ENCODE measurements around the gene PASD1.
"Not testable (repeated sequence)": the region's sequence is repeated elsewhere in the genome, so short reads cannot be mapped to it uniquely, and the experiment has no call there.

PASD1 gene

DNA sequence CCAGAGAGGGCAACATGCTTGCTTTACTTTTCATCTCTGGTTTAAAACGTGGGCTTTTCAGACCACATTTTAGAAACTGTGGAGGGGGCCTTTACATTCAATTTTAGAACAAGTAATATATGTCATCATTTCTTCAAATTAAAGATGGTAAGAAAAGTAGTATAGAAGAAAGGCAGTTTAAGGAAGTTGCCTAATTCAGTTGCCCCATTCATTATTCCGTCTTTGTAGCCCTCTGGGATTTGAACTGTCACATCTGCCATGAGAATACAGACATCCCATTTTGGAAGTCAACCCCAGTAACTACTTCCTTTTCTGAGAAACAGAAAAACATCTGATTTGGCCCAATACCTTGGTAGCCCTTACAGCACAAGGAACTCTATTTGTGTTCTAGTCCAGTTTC is 61.2 kb downstream of the PASD1 start:
- no peak for DNase-seq (ENCODE audit: low read depth)

DNA sequence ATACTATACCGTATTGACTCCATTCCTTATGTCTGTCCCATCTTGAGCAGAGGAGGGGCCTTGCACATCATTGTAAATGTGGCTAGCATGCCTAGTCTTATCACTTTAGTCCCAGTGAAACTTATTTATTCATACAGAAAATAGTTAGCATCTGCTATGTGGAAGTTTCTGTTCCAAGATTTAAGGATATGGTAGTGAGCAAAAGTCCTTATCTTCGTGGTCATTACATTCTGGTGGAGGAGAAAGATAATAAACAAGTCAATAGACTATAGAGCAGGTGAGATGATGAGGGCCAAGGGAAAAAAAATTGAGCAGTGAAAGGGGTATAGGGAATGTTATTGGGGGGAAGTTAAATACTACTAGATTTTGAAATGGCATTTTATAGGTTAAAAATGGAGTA is 68.3 kb downstream of the PASD1 start:
- DNase-seq (ENCODE audit: low read depth) = no peak

DNA sequence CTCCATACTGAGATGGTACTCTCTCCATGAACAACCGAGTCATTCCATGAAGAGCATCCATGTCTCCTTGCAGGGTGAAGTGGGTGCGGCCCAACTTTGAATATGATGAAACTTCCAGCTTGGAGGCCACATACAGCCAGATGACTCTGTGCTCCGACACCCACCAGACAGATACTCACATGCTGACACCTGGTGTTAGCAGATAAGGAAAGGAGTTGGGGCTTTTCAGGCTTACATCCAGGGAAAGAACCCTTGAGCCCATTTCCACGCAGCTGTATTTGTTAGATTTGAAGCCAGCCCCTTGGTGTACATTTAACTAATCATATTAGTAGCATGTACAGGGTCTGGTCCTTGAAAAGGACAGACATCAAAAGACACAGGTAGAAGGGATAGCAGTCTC is 69.7 kb downstream of the PASD1 start:
- no peak for DNase-seq (ENCODE audit: low read depth)

DNA sequence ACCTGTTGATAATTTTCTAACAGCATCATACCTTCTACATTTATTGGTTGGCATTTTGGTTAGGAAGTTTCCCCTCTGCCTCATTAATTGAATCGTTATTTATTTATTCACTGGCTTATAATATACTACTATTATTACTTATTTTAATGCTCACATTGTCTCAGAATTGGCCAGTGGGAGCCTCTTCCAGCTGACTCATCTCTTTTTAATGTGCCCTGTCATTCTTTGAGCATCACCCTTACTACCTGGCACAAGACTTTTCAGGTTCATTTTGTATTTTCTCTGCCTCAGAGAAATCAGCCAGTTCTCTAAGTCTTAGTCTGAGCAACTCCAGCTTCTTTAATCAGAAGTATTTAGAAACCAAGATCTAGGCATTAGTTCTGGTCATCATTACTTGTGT is 71.5 kb downstream of the PASD1 start:
- DNase-seq (ENCODE audit: low read depth) = no peak

DNA sequence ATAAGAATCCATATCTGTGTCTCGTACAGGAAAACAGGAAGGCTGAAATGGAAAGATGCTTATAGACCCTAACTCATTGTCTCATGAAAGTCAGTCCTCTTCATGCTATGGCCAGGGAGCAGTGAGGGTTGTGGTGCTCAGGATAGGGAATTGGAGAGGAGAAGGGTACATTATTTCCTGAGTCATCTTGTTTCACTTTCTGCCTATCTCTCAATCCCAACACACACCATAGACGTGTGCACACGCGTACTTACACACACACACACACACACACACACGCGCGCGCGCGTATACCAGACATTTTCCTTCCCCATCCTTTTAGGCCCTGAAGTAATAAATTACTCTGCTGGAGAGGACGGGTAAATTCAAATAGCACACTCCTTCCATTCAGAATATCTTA is 78.1 kb downstream of the PASD1 start:
- DNase-seq (ENCODE audit: low read depth) = no peak

DNA sequence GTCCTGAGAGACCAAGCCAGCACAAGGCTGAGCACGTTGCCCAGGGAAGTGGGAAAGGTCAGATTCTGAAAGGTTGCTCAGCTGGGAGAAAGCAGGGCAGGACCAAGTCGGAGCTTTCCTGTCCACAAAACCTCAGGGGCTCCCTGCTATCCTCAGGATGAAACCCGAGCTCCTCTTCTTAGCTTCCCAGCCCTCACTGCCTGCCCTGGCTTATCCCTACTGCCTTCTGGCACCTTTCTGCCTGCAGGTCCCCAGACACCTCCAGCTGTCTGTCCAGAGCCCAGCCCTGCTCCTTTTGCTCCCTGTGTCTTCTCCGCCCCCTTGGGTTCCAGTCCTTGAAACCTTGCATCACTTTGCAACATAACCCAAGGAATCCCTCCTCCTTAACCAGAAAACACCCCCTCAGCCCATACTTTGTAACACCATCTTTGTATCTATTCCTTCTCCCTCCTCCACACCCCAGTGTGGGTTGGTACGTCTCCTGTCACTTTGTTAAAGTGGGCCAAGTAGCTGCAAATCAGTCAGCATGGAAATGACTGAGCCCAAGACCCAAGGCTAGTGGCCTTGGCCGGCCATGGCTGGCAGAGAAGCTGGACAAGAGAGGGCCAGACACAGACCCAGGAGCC is 111.8 kb downstream of the PASD1 start:
- no peak for DNase-seq (ENCODE audit: low read depth)

DNA sequence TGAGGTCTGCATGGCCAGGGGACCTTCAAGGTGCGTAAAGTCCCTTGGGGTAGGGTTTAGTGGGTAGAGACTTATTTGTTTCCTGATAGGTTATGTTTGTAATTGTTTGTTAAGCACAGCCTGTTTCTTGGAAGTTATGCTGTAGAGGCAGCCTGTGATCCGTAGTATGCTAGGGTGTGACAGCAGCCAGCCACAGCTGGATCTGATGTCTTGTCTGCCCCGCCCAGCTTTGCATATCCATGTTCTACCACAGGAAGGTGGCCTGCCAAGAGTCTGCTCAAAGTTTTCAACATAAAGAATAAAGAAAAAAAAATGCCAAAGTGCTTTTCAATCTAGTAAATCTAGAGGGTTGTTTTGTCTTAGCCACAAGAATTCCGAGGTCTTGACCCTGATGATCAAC is 112.7 kb downstream of the PASD1 start:
- no peak for DNase-seq (ENCODE audit: low read depth)

DNA sequence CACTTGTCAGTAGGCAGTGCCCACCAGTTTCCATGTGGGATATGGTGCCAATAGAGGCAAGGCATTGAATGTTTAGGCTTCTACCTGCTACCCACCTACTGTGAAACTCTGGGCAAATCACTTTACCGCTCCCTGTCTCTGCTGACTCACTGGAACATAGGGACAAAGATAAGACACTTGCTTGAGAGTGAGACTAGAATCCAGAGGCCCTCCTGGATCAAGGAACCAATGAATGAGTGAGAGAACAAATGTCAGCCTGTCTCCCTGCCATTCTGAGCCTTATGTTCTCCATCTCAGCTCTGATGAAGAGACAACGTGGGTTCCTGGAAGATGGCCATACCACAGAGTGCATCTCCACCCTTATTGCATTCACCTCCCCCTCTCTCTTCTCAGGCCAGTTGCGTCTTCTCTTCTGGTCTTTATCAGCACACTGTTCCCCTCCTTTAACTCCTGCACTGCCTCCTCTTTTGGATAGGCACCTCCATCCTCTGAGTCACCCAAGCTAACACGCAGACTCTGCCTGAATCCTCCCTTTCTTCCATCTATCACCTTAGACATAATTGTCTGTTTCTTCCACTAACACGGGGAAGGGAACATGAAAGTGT is 116.4 kb downstream of the PASD1 start:
- no peak for DNase-seq (ENCODE audit: low read depth)

DNA sequence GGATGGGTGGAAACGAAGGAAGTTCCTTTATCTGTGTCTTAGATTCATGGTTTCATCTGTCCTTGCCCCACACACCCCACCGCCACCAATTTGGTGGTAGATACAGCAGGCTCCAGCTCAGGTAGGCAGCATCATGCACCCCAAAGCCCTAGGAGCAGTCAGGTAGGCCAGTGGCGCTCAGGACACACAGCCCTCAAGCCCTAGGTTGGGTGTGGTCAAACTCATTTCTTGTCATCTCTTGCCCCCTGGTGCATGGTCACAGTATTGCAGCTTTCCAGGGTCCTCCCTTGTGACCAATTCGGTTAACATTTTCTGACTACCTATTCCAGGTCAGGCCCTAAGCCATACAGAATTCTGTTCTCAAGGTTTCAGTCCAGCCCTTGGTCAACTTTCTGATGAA is 117.3 kb downstream of the PASD1 start:
- peak; percentile 36 for DNase-seq (ENCODE audit: low read depth)

DNA sequence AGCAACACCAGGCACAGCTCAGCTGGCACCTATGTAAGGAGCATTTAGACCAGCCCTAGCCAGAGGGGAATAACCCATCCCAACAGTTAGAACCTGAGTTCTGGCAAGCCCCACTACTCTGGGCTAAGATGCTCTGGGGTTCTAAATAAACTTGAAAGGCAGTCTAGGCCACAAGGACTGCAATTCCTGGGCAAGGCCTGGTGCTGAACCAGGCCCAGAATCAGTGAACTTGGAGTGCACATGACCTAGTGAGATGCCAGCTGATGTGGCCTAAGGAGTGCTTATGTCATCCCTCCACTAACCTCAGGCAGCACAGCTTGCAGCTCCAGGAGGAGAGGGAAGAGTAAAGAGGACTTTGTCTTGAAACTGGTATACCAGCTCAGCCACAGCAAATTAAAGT is 124.2 kb downstream of the PASD1 start:
- no peak for DNase-seq (ENCODE audit: low read depth)

DNA sequence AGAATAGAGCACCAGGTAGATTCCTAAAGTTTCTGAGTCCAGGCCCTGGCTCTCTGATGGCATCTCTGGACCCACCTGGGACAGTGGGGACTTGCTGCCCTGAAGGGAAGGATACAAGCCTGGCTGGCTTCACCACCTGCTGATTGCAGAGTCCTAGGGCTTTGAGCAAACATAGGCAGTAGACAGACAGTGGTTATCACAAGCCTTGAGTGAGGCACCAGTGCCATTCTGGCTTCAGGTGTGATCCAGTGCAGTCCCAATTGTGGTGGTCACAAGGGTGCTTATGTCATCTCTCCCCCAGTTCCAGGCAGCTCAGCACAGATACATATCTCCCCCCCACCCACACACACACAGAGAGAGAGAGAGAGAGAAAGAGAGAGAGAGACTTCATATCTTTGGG is 125.2 kb downstream of the PASD1 start:
- DNase-seq (ENCODE audit: low read depth) = no peak

DNA sequence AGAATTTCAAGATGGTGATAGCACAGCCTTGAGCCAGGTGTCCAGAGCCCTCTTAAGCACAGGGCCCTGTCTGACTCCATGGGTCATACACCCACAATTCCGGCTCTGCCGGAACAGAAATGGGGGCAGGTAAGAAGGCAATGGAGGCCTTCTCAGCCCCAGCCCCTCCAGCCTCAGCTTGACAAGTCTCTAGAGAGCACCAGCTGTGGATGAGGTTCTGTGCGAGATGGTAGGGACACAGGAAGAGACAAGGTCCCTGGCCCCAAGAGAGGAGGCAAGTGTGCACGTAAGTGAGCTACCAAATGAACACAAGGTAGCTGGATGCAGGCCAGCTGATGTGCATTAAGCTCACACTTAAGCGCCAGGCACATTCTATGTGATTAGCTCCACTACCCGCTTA is 129.3 kb downstream of the PASD1 start:
- DNase-seq (ENCODE audit: low read depth) = no peak

DNA sequence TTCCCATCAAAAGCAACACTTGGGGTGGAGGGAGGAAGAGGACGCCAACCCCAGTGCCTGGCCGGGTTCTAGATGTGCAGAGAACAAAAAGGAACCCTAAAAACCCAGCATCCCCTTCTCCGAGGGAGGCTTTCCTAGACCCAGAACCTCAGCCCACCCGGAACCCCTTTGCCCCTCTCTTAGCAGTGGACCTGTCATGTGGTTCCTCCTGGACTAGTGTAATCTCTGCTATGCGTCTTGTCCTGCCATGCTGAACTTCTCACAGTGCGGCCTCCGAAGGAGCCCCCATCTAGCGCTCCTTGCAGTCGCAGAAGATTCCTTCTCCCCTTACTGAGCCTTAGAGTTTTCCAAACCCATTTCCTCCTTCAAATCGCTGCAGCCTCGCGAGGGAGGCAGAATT is 130.6 kb downstream of the PASD1 start:
- DNase-seq (ENCODE audit: low read depth) = no peak

DNA sequence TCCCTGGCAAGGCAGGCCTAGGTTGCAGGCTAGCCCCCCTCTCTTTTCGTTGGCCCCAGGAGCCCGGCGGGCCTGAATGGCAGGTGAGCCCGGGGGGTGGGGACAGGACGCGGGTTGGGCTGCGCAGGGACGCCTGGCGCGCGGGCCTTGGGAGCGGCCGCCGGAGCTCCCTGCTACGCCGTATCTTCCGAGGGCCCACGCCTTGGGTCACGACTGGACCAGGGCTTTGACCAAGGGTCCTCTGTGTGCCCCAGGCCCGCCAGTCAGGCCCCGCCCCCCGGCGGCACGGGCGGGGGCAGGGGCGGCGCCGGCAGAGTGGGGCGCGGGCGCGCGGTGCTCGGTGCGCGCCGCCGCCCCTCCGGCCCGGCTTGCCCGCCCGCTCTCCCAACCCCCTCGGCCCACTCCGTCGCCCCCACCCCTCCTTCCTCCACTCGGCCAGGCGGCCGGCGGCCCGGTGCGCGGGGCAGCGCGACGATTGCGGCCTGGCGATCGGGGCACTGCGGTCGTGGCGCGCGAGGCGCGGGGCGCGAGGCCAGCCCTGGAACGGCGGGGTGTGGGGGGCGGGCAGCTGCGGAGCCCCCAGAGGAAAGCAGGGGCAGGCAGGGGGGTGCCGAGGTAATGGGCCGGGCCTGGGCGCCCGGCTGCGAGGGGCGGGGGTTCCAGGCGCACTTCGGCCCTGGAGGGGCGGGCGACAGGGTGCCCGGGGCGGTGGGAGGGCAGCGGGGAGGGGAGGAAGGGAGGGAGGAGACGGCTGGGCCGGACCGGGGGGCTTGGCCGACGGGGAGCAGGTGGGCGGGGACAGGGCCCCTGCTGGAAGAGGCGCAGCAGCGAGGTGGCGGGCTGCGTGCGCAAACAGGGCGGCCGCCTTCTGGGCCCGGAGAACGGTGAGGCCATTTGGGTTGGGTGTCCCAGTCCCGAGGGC is 131.4 kb downstream of the PASD1 start, which contains the start of gene PRRG3:
TSS of gene PRRG3 (plus strand) at position 798 of the 922 bp plus-strand sequence. CDS start 3,357 bp downstream, outside the sequence.
- no peak for DNase-seq (ENCODE audit: low read depth)

DNA sequence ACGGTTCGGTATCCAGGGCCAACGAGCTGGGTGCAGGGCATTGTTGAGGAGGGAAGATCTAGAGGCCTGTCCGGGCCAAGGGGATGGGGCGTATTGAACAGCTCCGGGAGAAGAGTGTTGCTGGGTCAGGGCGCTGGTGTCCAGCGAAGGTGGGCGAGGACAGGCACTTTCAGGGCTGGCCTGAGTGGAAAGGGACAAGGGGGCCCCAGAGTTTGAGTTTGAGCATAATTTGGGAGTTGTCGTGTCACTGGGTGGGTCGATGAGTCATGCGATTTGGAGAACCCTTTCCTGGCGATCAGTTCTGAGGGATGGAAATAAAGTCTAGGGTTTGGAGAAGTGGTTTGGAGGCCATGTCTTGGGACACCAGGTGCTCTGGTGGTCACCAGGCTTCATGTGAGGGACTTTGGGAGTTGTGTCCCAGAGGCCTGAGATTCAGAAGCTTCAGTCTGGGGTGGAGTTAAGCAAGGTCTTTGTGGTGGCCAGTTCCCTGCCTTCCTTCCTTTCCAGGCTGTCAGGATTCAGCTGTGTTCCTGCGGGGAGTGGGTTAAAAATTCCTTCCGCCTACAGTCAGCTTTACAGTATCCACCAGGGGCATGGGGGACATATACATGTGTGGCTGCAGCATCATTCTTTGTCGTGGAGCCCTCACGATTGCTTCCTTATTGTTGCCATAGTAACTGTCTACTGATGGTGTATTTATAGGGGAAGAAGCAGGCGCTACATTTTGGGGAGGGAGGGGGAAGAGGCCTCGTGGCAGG is 132.3 kb downstream of the PASD1 start:
- no peak for DNase-seq (ENCODE audit: low read depth)

DNA sequence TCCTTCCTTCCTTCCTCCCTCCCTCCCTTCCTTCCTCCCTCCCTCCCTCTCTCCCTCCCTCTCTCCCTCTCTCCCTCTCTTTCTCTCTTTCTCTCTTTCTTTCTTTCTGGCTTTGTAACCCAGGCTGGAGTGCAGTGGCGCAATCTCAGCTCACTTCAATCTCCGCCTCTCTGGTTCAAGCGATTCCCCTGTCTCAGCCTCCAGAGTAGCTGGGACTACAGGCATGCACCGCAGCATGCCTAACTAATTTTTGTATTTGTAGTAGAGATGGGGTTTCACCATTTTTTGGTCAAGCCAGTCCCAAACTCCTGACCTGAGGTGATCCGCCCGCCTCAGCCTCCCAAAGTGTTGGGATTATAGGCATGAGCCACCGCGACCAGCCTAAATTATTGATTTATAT is 133.6 kb downstream of the PASD1 start:
- DNase-seq (ENCODE audit: low read depth) = not testable (repeated sequence)

DNA sequence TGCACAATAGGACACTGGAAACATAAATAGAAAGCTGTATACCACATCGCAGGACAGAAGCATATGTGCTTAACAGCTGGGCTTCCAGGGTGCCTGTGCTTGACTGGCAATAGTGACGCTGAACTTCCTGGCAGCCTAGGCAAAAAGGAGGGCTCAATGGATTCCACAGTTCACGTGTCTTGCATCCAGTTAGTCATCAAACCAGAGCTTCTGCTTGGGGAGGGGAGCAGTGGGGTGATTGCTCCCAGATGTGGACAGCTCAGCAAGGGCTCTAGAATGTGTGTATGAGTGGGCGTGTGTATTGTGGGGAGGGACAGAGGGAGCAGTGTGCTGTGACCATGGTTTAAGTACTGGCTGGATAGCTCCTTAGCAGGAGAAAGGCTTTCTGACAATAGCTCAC is 134.0 kb downstream of the PASD1 start:
- DNase-seq (ENCODE audit: low read depth) = no peak

DNA sequence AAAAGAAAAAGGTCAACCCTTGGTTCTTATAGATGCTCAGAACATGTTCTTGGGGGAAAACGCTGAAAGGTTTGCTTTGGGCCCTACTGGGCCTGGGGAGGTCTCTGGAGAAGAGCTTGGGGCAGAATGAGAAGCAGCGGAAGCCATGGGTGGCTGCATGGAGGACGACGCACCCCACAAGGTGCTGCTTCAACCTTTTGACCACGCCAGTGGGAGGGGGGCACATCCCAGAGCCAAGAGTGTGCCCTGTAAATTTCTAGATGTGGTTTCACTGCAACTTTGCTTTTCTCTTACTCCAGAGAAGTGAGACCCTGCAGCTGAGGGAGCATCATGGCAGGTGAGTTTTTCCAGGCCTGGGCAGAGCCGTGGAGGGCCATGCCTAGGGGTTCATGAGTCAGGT is 135.0 kb downstream of the PASD1 start:
- DNase-seq (ENCODE audit: low read depth) = no peak

DNA sequence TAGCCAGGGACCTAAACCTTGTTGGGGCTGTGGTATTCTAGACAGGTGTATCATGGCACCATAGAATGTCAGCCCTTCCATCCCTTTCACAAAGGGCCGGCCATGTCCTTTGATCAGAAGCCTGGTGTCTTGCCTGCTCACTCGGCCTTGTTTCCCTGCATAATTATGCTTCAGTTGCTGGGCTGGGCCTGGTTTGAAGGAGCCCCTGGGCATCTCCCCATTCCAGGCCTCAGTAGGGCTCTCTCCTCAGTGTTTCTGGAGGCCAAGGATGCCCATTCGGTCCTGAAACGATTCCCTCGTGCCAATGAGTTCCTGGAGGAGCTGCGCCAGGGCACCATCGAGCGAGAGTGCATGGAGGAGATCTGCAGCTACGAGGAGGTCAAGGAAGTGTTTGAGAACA is 136.3 kb downstream of the PASD1 start:
- no peak for DNase-seq (ENCODE audit: low read depth)

DNA sequence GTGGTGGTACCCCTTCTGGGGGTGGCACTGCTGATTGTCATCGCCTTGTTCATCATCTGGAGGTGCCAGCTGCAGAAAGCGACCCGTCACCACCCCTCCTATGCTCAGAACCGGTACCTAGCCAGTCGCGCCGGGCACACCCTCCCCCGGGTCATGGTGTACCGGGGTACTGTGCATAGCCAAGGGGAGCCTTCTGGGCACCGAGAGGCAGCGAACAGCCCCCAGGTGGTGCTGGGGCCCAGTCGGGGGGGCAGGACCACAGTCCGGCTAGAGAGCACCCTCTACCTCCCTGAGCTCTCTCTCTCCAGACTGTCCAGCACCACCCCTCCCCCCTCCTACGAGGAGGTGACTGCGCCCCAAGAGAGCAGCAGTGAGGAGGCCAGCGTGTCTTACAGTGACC is 137.1 kb downstream of the PASD1 start:
- no peak for DNase-seq (ENCODE audit: low read depth)

DNA sequence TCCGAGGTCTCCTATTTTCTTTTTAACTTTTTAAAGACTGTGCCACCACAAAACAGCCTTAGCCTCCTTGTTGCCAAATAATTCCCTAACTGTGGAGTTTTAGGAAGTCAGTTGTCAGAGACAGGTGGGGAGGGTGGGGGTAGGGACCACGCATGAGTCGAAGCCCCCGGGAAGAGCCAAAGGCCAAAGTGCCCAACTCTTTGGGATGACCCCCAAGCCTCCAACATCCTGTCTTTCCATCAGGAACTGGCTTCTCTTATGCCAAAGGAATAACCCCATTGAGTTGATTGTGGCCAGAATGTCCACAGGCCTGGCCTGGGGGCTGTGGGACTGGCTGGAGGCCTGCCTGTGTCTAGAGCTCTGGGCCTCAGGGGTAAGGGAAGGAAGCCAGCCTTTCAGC is 137.6 kb downstream of the PASD1 start:
- DNase-seq (ENCODE audit: low read depth) = no peak

DNA sequence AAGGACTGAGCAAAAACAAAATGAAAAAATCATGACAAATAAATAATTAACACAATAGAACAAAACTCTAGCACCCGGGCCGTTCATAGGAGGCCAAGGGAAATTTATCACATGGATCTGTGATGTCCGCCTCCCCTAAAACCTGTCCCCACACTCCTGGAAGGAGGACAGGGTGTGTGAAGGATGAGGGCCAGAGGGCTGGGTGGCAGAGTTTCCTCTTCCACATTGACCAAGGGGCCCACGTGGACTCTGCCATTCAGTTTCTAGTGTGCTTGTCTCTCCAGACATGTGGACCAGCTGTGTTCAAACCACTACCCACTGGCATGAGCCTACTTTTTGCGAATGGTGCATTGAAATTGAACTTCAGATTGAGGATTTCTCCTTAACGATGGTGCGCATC is 138.1 kb downstream of the PASD1 start:
- DNase-seq (ENCODE audit: low read depth) = no peak
